ENCODE measurements around the gene TEDC1.

TEDC1 gene

DNA sequence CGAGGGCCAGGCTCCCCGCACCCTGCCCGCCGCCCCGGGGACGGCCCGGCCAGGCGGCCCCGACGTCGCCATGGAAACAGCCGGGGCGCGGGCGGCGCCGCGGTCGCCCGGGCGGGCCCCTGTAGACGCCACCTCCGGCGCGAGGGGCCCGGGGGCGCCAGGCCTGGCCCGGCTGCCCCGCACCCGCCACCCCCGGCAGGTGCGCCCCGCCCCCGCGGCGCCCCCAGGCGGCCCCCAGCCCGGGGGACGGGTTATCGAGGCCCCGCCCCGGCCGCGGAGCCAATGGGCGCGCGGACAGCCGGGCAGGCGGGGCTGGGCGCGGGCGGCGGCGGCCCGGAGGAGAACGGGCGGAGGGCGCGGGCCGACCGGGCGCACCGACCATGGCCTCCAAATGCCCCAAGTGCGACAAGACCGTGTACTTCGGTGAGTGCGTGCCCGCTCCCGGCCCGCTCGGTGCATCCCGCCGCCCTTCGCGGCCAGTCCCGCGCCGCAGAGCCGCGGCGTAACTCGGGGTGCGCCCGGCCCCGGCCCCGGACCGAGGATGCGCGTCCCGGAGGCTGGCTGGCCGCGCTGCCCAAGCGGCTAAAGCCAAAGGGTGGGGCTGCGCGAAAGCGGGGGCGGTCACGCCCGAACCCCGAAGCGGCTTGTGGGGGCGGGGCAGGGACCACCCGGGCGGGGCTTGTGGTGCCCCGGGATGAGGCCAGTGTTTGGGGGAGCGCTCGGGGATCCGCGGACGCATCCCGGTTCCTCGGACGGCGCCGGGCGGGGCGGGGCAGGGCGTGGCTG is 16.4 kb upstream of the TEDC1 start, which contains the start of gene CRIP2:
TSS of gene CRIP2 (plus strand) at position 339 of the 786 bp plus-strand sequence. CDS start at position 381, 42 bp downstream.
- peak; percentile 71 for DNase-seq

DNA sequence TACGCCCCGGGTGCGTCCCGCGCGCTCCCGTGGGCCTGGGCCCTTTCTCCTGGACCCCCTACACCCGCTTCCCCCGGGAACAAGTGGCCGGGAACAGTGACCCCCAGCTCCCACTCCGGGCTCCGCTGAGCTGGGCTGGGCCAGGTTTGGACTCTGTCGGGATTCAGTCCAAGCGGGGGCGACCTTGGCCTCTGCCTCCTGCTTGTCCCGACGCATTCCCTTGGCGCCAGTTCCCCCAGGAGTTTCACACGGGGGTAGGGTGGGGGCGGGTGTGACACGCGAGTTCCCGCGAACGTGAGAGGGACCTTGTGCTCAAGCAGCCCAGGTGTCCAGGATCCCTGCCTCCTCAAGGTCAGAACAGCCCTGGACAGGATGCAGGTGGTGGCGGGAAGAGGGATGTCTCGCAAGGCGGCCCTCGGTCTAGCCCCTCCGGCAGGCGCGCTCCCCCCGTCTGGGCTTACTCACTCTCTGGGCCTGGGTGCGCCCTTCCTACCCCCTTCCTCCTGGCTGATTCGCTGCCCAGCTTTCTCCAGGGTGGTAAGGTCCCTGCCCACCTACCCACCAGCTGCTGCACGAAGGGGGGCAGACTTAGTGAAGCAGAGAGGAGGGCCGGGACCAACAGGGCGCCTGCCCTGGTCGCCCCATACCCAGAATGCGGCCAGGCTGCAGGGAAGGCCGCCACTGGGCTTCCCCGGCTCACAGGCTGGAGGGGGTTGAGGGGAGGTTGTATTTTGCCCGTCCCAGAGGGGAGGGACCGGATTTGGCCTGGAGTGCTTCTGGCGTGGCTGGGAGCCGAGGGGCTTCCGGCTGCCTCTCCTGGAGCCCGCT is 15.6 kb upstream of the TEDC1 start:
- no peak for DNase-seq

DNA sequence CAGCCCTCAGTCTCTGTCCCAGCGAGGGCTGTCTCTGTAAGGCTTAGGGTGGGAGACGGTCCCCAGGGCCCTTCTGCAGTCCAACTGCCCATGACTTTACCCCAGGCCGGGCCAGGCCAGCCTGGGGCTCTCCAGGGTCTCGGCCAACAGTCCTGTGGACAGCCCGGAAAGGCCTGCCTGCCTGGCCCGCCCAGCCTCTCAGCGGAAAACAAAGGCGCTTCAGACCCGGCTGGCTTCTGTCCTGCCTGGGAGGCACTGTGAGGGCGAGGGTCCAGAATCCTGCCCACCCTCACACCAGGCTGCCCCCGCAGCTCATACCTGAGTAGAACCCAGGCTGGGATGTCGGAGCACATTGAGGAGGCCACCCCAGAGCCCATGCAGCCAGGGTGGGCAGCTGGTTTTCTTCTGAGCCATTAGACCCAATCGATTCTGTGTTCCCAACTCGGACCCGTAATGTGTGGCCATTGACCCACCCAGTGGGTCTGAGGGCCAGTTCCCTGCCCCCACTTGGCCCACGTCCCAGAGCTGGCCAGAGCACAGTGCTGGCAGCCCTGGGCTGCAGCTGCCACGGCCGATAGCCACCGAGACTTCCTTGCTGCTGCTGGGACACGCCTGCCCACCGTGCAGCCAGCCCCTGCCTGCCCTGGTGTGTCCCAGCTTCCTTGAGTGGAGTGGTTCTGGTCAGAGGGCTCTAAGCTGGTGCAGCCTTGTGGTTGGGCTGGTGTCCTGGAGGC is 14.8 kb upstream of the TEDC1 start:
- DNase-seq: no peak

DNA sequence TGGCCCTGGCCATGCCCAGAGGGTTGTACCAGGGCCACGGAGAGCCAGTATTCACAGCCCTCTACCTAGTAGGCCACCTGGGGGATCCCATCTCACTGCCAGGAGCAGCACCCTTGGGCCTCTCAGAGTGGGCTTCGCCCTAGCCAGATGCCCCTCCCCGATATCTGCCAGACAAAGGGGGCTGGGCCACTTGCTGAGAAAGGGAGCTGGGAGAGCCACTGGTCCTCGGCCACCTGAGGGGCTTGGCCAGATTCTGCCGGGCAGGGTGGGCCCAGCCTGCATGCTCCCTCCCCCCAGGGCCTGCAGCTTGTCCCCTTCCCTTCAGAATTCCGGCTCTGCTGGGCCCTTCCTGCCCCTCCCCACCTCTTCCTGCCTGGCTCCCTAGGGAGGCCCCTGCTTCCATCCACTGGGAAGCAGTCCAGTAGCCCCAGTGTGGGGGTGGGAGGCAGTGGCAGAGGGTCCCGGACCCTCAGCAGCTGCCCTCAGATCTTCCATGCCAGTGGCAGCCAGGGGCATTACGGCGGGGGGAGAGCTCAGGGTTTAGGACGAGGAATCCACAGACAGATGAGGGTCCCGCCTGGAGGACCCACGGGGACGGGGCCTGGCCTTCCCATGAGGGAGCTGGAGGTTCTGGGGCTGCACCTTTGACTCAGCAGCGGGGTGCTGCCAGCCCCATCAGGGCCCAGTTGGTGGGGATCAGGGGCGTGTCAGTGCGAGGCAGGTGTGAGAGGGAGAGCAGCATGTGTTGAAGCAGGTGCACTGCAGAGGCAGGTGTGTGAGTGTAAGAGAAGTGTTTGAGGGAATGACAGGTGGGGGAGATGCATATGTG is 14.0 kb upstream of the TEDC1 start:
- no peak for DNase-seq

DNA sequence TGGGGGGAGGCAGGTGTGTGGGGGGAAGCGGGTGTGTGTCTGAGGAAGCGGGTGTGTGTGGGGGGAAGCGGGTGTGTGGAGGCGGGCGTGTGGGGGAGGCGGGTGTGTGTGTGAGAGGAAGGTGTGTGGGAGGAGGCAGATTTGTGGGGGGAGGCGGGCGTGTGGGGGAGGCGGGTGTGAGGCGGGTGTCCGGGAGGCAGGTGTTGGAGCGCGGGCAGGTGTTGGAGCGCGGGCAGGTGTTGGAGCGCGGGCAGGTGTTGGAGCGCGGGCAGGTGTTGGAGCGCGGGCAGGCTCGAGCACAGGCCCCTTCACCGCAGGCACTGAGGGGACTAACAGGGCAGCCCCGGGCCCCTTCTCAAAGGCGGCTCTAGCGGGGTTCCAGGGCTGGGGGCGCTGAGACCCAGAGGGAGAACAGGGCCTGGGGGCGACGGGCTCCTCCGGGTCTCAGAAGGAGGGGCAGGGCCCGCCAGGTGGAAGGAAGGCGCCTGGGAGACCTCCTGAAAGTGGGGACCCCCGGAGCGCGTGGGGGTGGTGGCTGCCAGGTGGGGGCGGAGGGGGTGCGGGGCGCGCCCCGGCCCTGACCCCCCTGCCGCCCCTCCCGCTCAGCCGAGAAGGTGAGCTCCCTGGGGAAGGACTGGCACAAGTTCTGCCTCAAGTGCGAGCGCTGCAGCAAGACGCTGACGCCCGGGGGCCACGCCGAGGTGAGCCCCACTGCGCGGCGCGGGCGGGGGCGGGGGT is 13.2 kb upstream of the TEDC1 start:
- peak; percentile 46 for DNase-seq

DNA sequence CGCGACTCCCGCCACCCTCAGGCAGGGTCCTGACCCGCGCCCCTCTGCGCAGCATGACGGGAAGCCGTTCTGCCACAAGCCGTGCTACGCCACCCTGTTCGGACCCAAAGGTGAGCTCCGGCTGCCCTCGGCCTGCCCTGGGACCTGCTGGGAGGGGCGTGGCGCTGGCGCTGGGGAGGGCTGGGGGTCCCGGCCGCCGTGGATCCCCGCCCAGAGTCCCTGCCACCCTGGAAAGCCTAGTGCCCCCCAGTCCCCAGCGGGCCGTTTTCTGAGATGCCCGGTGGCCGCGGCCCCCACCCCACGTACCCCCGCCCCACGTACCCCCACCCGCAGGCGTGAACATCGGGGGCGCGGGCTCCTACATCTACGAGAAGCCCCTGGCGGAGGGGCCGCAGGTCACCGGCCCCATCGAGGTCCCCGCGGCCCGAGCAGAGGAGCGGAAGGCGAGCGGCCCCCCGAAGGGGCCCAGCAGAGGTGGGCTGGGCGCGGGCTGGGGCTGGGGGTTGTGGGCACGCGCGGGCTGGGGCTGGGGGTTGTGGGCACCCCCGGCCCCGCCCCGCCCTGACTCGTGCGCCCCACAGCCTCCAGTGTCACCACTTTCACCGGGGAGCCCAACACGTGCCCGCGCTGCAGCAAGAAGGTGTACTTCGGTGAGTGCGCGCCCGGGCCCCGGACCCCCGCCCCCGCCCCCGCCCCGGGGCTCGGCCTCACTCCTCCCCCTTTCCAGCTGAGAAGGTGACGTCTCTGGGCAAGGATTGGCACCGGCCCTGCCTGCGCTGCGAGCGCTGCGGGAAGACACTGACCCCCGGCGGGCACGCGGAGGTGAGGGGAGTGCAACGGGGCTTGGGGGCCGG is 12.4 kb upstream of the TEDC1 start:
- no peak for DNase-seq

DNA sequence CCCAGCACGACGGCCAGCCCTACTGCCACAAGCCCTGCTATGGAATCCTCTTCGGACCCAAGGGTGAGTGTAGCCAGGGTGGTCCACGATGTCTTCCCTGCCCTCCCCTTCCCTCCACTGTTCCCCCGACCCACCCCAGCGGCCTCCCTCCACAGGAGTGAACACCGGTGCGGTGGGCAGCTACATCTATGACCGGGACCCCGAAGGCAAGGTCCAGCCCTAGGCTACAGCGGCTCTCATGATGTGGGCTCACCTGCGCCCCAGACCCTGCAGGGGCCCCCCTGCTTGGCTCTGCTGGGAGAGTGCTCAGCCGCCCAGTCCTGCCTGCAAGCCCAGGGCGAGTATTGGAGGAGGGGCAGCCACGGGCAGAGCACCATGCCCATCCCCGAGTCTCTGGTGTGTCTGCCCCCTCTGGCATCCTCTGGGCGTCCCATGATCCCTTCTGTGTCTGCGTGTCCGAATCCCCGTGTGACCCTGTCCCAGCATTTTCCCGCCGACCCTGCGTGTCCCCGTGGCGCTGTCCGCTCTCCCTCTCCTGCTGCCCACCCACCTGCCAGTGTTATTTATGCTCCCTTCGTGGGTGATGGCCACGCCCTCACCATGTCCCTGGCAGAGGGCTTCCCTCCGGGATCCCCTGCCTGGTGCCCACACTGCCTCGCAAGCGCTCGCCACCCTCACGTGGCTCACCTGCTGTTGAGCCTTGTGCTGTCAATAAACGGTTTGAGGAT is 11.5 kb upstream of the TEDC1 start:
- peak; percentile 15 for DNase-seq

DNA sequence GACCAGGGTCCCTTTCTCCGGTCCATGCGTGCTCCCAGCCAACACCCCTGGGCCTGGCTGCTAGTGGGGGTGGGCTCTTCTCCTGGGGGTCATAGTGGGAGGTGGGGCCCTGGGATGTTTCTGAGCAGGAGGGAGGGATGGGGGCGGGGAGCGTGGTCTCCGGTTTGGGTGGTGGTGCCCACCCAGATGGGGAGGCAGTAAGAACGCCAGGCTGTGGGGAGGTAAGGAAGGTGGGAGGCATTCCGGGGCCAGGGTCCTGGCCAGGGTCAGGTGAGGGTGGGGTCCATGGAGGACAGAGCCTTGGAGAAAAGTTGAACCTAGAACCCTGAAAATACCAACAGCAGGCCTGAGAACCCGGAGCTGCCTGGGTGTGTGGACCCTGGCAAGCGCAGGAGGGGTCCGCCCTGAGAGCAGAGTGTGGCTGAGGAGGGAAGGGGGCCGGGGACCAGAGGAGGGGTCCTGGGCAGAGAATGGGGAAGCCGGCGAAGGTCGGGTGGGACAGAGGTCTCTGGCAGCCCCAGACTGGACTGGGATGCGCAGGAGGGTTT is 10.8 kb upstream of the TEDC1 start:
- no peak for DNase-seq

DNA sequence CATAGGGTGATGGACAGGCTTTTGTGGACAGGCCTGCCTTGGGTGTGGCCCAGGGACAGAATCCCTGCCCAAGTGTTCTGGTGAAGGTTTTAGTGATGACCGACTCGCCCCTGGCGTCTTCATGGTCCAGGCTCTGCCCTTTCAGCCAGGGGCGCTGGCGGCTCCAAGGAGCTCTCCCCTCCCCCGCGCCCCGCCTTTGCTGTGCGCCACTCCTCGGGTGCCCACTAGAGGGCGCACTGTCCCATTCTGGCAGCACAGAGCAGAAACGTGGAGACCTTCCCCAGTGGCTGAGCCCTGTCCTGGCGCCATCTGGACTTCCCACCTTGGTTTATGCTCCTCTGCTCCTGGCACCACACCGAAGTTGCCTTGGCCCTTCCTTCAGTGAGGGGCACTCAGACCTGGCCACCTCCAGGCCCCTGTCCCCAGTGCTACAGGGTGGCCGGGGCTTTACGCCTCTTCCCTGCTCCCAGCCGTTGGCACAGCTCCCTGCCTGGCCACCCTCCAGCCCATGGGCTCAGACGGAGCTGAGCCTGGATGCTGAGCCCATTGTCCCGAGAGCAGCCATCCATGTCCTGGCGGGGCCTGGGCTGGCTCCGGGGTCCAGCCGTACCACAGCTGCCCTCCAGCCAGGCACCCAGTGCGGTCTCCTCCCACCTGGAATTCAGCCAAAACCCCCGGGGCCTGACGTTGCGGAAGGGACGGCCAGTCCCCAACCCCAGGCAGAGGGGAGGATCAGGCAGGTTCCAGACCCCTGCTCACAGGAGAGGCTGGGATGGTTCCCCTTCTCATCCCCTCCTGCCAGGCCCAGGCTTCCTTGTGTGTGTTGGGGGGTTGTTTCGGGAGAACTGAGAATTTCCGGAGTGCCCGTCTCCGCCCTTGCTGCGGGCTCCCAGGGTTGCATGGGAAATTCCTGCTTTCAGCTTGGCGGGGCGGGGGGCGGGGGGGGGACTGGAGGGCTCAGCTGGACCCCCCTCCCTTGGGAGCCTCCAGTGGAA is 9.9 kb upstream of the TEDC1 start:
- DNase-seq: peak; percentile 86

DNA sequence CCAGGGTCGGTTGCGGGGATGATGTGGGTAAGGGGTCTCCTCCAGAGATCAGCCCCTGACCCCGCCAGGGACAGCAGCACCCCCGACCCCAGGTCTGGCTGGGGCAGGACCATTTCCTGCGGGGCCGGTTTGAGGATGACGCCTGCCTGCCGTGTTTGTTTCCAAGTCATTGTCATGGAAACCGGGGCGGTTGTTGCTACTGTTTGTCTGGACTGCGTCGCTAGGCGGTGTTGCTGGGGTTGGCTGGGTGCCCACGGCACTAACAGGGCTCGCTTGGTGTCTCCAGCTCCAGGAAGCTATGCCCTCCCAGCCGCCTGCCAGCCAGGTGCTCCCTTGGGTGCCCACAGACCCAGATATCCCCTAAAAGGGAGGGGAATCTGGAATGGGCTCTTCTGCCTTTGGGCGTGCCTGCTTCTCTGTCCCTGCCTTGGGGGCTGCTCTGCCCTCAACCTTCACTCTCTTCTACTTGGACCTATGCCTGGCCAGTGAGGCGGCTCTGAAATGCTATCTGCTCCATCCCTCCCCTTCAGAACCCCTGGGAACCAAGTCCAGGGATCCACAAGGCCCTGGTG is 9.1 kb upstream of the TEDC1 start:
- DNase-seq: peak; percentile 97

DNA sequence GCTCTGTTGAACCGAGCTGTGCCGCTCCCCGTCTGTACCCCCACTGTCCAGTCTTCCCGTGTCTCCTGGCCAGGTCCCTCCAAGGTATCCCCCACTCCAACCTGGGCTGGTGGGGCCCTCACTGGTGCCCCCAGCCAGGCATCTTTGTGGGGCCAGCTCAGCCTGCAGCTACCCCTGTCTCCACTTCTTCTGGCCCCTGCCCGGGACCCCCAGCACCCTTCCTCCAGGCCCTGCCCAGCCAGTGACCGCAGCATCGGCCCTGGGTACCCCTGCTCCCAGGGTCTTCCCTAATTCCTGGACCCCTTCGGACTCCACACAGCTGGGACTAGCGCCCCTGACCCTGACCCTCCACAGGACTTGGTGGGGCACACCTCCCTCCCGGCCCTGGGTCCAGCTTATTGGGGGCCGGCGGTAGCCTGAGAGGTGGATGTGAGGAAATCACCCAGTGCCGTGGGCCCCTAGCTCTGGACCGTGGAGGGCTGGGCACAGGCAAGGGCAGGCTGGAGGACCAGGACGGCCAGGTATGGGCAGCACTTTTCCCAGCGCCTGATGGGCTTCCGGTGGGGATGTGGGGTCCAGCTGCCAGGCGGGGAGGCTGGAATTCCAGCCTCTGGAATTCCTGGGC is 8.4 kb upstream of the TEDC1 start:
- DNase-seq: no peak

DNA sequence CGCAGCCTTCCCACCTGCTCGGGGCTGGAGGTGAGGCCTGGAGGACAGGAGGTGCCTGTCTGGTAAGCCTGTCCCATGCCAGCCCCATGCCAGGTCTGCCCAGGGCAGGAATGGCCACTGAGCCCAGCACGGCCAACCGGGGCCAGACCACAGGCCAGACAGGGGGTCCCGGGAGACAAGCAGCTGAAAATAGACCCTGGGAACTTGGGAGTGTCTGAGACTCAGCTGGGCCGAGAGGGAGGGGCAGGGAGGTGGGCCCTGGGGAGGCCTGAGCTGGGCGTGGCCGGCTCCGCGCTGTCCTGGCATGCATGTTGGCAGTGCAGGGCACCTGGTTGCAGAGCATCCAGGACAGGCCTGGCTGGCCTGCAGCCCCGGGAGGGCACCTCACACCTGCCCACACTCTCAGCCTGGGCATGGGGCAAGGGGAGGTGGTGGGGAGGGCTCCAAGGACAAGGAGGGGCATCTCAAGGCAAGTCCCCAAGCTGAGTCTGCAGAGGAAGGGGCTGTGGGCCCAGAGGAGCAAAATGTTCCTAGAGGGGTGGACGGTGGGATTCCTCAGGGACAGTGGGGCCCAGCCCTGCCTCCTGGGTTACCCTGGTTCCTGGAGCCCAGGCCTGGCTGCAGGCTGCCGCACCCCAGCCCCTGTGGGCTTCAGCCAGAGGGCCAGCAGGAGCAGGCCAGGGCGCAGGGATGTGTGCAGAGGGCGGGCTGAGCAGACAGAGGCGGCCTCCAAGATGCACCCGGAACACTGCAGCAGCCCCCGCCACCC is 7.6 kb upstream of the TEDC1 start:
- DNase-seq: no peak

DNA sequence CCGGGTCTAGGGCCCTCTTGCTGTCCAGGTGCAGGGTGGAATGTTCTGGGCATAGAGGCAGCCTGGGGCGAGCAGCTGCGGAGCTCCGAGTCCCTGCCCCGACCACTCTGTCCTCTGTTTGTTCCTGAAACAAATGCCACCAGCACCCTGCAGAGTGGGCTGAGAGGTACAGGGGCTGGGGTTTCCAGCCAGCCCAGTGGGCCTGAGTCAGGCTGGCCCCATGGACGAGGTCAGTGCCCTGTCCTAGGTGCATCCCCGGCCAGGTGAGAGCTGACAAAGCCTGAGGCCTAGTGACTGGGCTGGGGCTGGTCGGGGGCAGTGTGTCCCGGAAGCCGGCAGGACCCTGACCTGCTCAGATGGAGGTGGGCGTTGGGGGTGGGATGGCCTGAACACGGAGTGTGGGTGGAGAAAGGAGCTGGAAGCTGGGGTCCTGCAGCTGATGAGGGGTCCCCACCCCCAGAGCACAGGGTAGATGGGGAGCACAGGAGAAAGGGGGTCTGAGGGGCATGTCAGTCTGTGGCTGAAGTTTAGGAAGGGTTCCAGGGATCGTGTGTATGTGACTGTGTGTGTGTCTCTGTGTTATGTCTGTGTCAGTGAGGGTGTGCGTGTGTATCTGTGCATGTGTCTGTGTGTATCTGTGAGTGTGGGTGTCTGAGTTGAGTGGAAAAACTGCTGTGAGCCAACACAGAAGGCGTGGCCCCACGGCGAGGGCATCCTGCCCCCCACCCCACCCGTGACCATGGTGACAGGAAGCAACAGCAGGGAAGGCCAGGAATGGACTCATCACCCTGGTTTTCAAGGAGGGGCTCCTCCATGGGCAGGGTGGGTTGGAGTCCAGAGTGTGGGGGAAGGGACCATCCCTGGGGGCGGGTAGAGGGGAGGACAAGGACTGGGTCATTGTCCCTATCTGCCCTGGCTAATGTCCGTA is 6.7 kb upstream of the TEDC1 start:
- DNase-seq: no peak

DNA sequence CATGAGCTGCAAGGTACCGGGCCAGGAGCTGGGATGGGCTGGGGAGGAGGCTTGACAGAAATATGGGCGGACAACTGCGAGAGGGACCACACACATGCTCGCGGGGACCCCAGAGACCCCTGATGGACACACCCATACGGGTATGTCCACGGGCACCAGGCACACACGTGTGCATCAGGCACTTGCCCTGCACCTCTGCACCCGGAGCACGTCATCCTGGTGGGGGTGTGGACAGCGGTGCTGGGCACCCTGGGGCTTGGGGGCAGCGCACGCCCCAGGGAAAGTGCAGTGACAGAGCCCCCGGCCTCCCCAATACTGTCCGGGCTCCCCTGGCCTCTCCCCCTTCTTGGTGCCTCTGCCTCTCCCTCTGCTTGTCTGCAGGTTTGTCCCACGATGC is 6.1 kb upstream of the TEDC1 start:
- DNase-seq: no peak

DNA sequence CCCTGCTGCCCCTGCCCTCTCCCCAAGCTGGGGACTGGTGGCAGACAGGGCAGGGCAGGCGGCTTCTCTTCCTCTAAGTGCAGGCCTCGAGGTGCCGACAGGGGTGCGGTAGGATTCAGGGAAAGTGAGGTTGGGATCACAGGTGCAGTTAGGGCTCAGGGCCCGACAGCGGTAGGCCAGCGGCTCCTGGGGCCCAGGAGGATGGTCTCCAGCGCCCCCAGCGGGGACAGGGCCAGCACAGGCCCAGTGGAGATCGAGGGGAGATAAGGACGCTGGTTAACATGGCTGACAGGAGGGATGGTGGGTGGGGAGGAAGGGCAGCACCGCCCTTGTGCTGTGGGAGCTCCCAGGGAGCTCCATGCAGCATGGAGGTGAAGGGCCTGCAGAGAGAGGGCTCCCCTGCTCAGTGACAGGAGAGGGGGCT is 5.3 kb upstream of the TEDC1 start:
- DNase-seq: no peak
